Stimulated activated naive CD8-positive, alpha-beta T cell treated with anti-CD3 and anti-CD28 coated beads, Interleukin-15, amount 100 ng/mL, for 72 hours (primary cell): ENCODE results near the gene COLQ.
"Not testable (repeated sequence)": the region's sequence is repeated elsewhere in the genome, so short reads cannot be mapped to it uniquely, and the experiment has no call there.

Source experiments
- ATAC-seq: fragments of 150-1000 bp; cut with Tn5 transposase; 2 replicates; pipeline ENCODE4 v1.10.0; 2021; ENCODE audit warnings: mild to moderate bottlenecking, moderate library complexity
- DNase-seq, 2 donors: peaks; one replicate each; pipeline ENCODE4 v3.0.0; 2021 to 2022
- H3K27ac Mint-ChIP-seq, 2 donors: one replicate each; pipeline ENCODE4 v1.8.0; 2022; ENCODE audit warnings: mild to moderate bottlenecking in 2 of 2, mixed read lengths in 2 of 2, moderate library complexity in 2 of 2
- H3K27me3 Mint-ChIP-seq: one replicate; pipeline ENCODE4 v1.8.0; 2022; ENCODE audit warnings: mixed read lengths
- H3K4me1 Mint-ChIP-seq: one replicate; pipeline ENCODE4 v1.8.0; 2022; ENCODE audit warnings: mild to moderate bottlenecking, mixed read lengths
- H3K4me3 Mint-ChIP-seq, 2 donors: one replicate each; pipeline ENCODE4 v1.8.0; 2022; ENCODE audit warnings: mild to moderate bottlenecking in 2 of 2, mixed read lengths in 2 of 2, moderate library complexity in 1 of 2
- H3K9me3 Mint-ChIP-seq, 2 donors: one replicate each; pipeline ENCODE4 v1.8.0; 2022; ENCODE audit warnings: mixed read lengths in 2 of 2

Gene COLQ

GRCh38 chr3:15486979-15487378 lies 34.5 kb downstream of the COLQ start:
- no peaks in the 10 kb centered on the region for H3K4me1 Mint-ChIP-seq
- peaks cover 4 to 8% of the 10 kb centered on the region in 2 donors for H3K9me3 Mint-ChIP-seq
- H3K4me3 Mint-ChIP-seq = no peak overlapping the region
- ATAC-seq = no peak
- H3K27me3 Mint-ChIP-seq = peaks cover 7% of the 10 kb centered on the region
- H3K27ac Mint-ChIP-seq = no peak overlapping the region
- DNase-seq = no peak

- Mint-ChIP-seq H3K27ac (no peak overlapping the region), H3K27me3 (peaks cover 7% of the 10 kb centered on the region), H3K9me3 (peaks cover 4 to 8% of the 10 kb centered on the region in 2 donors), H3K4me3 (no peak overlapping the region), H3K4me1 (no peaks in the 10 kb centered on the region)
- DNase-seq (no peak), ATAC-seq (no peak)
These were observed 35.5 kb downstream of the COLQ start for GRCh38 chr3:15486020-15486419.

GRCh38 chr3:15484551-15484950 lies 37.0 kb downstream of the COLQ start:
- DNase-seq, ATAC-seq, H3K9me3 Mint-ChIP-seq, H3K4me3 Mint-ChIP-seq, H3K27ac Mint-ChIP-seq, H3K27me3 Mint-ChIP-seq, H3K4me1 Mint-ChIP-seq: not testable (repeated sequence)

GRCh38 chr3:15479400-15480224 lies 41.9 kb downstream of the COLQ start:
- H3K4me3 Mint-ChIP-seq = no peak overlapping the region
- peaks cover 3 to 8% of the 10 kb centered on the region in 2 donors for H3K9me3 Mint-ChIP-seq
- H3K27me3 Mint-ChIP-seq = peaks cover 7% of the 10 kb centered on the region
- ATAC-seq (no peak), DNase-seq (no peak)
- H3K4me1 Mint-ChIP-seq = no peaks in the 10 kb centered on the region
- no peak overlapping the region for H3K27ac Mint-ChIP-seq

- DNase-seq (no peak), ATAC-seq (no peak)
- Mint-ChIP-seq H3K4me1 (no peaks in the 10 kb centered on the region), H3K27me3 (peaks cover 6% of the 10 kb centered on the region), H3K9me3 (peaks cover 0 to 5% of the 10 kb centered on the region in 2 donors), H3K4me3 (no peak overlapping the region), H3K27ac (no peak overlapping the region)
These were observed 42.9 kb downstream of the COLQ start for GRCh38 chr3:15478640-15478979.

GRCh38 chr3:15477951-15478639 lies 43.4 kb downstream of the COLQ start:
- Mint-ChIP-seq H3K9me3 (no peaks in the 10 kb centered on the region), H3K27ac (no peak overlapping the region), H3K4me3 (no peak overlapping the region), H3K27me3 (peaks cover 1% of the 10 kb centered on the region), H3K4me1 (no peaks in the 10 kb centered on the region)
- no peak for DNase-seq
- ATAC-seq = no peak

- no peaks in the 10 kb centered on the region for H3K4me1 Mint-ChIP-seq
- no peak overlapping the region for H3K27ac Mint-ChIP-seq
- H3K4me3 Mint-ChIP-seq = no peak overlapping the region
- no peaks in the 10 kb centered on the region for H3K27me3 Mint-ChIP-seq
- DNase-seq = no peak
- no peak for ATAC-seq
- no peaks in the 10 kb centered on the region for H3K9me3 Mint-ChIP-seq
These were observed 45.1 kb downstream of the COLQ start for GRCh38 chr3:15476378-15476777.

- no peak overlapping the region for H3K27ac Mint-ChIP-seq
- H3K4me1 Mint-ChIP-seq = no peaks in the 10 kb centered on the region
- H3K4me3 Mint-ChIP-seq = no peak overlapping the region
- no peaks in the 10 kb centered on the region for H3K9me3 Mint-ChIP-seq
- ATAC-seq = no peak
- no peak for DNase-seq
- H3K27me3 Mint-ChIP-seq = no peaks in the 10 kb centered on the region
These were observed 46.3 kb downstream of the COLQ start for GRCh38 chr3:15475161-15475560.

GRCh38 chr3:15471861-15472260 lies 49.6 kb downstream of the COLQ start:
- no peaks in the 10 kb centered on the region for H3K9me3 Mint-ChIP-seq
- DNase-seq (no peak), ATAC-seq (no peak)
- H3K4me3 Mint-ChIP-seq = no peak overlapping the region
- H3K27me3 Mint-ChIP-seq = no peaks in the 10 kb centered on the region
- no peak overlapping the region for H3K27ac Mint-ChIP-seq
- H3K4me1 Mint-ChIP-seq = peaks cover 6% of the 10 kb centered on the region

- H3K27ac Mint-ChIP-seq = no peak overlapping the region
- no peak overlapping the region for H3K4me3 Mint-ChIP-seq
- no peaks in the 10 kb centered on the region for H3K9me3 Mint-ChIP-seq
- DNase-seq (no peak), ATAC-seq (no peak)
- H3K4me1 Mint-ChIP-seq = peaks cover 6% of the 10 kb centered on the region
- no peaks in the 10 kb centered on the region for H3K27me3 Mint-ChIP-seq
These were observed 50.7 kb downstream of the COLQ start for GRCh38 chr3:15470849-15471248.

GRCh38 chr3:15470261-15470660 lies 51.2 kb downstream of the COLQ start:
- no peak for DNase-seq
- H3K4me1 Mint-ChIP-seq = peaks cover 6% of the 10 kb centered on the region
- no peaks in the 10 kb centered on the region for H3K9me3 Mint-ChIP-seq
- H3K27me3 Mint-ChIP-seq = no peaks in the 10 kb centered on the region
- no peak overlapping the region for H3K27ac Mint-ChIP-seq
- H3K4me3 Mint-ChIP-seq = no peak overlapping the region
- ATAC-seq = no peak

- ATAC-seq (no peak), DNase-seq (no peak)
- H3K9me3 Mint-ChIP-seq = no peaks in the 10 kb centered on the region
- peaks cover 11% of the 10 kb centered on the region for H3K4me1 Mint-ChIP-seq
- H3K27ac Mint-ChIP-seq = no peak overlapping the region
- H3K27me3 Mint-ChIP-seq = no peaks in the 10 kb centered on the region
- no peak overlapping the region for H3K4me3 Mint-ChIP-seq
These were observed 54.0 kb downstream of the COLQ start for GRCh38 chr3:15467227-15468181.

GRCh38 chr3:15465876-15466585 lies 55.5 kb downstream of the COLQ start:
- Mint-ChIP-seq H3K27me3 (no peaks in the 10 kb centered on the region), H3K9me3 (no peaks in the 10 kb centered on the region), H3K4me1 (peaks cover 24% of the 10 kb centered on the region), H3K27ac (no peak overlapping the region), H3K4me3 (no peak overlapping the region)
- no peak for DNase-seq
- no peak for ATAC-seq

- Mint-ChIP-seq H3K27me3 (no peaks in the 10 kb centered on the region), H3K4me3 (peak overlapping the region in 1 of 2 donors; percentile 14), H3K9me3 (peaks cover 0 to 4% of the 10 kb centered on the region in 2 donors), H3K4me1 (peaks cover 28% of the 10 kb centered on the region), H3K27ac (peak overlapping the region in 1 of 2 donors; percentile 36)
- ATAC-seq = no peak
- no peak for DNase-seq
These were observed 59.1 kb downstream of the COLQ start for GRCh38 chr3:15462451-15462850.

GRCh38 chr3:15460891-15461531 lies 60.5 kb downstream of the COLQ start:
- H3K9me3 Mint-ChIP-seq = peaks cover 0 to 4% of the 10 kb centered on the region in 2 donors
- H3K4me3 Mint-ChIP-seq = no peak overlapping the region
- peak overlapping the region; percentile 52 to 83 for H3K27ac Mint-ChIP-seq
- H3K27me3 Mint-ChIP-seq = no peaks in the 10 kb centered on the region
- DNase-seq (no peak), ATAC-seq (peak; percentile 52)
- peaks cover 27% of the 10 kb centered on the region for H3K4me1 Mint-ChIP-seq
